Activated CD8-positive, alpha-beta memory T cell treated with anti-CD3 and anti-CD28 coated beads for 48 hours (primary cell): Measurements from ENCODE around the gene SPAG16.

Source experiments
- DNase-seq, 3 experiments: peaks; one replicate each; pipeline ENCODE4 v3.0.0-alpha.2; 2020; ENCODE audit warnings: low read depth in 2 of 3, low spot score in 2 of 3

Gene SPAG16

GRCh38 chr2:213284105-213285090, at the start of gene SPAG16:
Gene SPAG16 (plus strand): TSS chr2:213284464.
- DNase-seq: peak; percentile 87 to 93 (median 92)

- no peak for DNase-seq
Measured at GRCh38 chr2:213234641-213235040, 49.6 kb upstream of the SPAG16 start.

GRCh38 chr2:213235741-213236140, 48.5 kb upstream of the SPAG16 start:
- DNase-seq: no peak

- no peak for DNase-seq
Measured at GRCh38 chr2:213237251-213237650, 47.0 kb upstream of the SPAG16 start.

- DNase-seq: no peak
Measured at GRCh38 chr2:213237787-213238186, 46.5 kb upstream of the SPAG16 start.

GRCh38 chr2:213238753-213239495, 45.3 kb upstream of the SPAG16 start:
- no peak for DNase-seq

GRCh38 chr2:213241817-213242216, 42.4 kb upstream of the SPAG16 start:
- no peak for DNase-seq

- DNase-seq: no peak
Measured at GRCh38 chr2:213242653-213243052, 41.6 kb upstream of the SPAG16 start.

GRCh38 chr2:213243189-213244044, 40.8 kb upstream of the SPAG16 start:
- no peak for DNase-seq

GRCh38 chr2:213246497-213247281, 37.6 kb upstream of the SPAG16 start:
- no peak for DNase-seq

GRCh38 chr2:213247566-213247965, 36.7 kb upstream of the SPAG16 start:
- DNase-seq: no peak

- no peak for DNase-seq
Measured at GRCh38 chr2:213248637-213249036, 35.6 kb upstream of the SPAG16 start.

- no peak for DNase-seq
Measured at GRCh38 chr2:213249502-213249901, 34.8 kb upstream of the SPAG16 start.

GRCh38 chr2:213251618-213252017, 32.6 kb upstream of the SPAG16 start:
- no peak for DNase-seq

- no peak for DNase-seq
Measured at GRCh38 chr2:213252206-213252605, 32.1 kb upstream of the SPAG16 start.

- DNase-seq: no peak
Measured at GRCh38 chr2:213253162-213253561, 31.1 kb upstream of the SPAG16 start.

GRCh38 chr2:213259266-213259665, 25.0 kb upstream of the SPAG16 start:
- DNase-seq: no peak

- DNase-seq: no peak
Measured at GRCh38 chr2:213261237-213261636, 23.0 kb upstream of the SPAG16 start.

- no peak for DNase-seq
Measured at GRCh38 chr2:213261715-213262114, 22.5 kb upstream of the SPAG16 start.

- DNase-seq: no peak
Measured at GRCh38 chr2:213265679-213266078, 18.6 kb upstream of the SPAG16 start.
